GF-D8 (cell line): Measurements from ENCODE around the gene STX8.

ENCODE experiments used
- DNase-seq: peaks from one replicate; lab custom pipeline; 2025; lab: John Stamatoyannopoulos, UW

Gene STX8

DNA sequence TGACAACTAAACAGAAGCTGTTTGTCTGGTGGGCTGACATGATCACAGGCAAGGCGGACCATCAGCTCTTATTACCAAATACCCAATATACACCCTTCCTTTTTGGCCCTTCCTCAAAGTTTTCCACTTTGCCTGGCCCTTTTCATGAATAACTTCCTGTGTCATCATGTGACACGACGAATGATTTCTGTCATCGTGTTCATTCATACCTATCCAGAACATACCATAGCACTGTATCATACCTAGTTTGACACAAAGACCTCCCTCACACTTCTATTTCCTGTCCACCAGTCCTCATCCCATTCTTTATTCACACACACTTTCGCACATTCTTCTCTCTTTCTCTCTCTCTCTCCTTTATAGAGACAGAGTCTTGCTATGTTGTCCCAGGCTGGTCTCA is 131.8 kb downstream of the STX8 start:
- no peak for DNase-seq

DNA sequence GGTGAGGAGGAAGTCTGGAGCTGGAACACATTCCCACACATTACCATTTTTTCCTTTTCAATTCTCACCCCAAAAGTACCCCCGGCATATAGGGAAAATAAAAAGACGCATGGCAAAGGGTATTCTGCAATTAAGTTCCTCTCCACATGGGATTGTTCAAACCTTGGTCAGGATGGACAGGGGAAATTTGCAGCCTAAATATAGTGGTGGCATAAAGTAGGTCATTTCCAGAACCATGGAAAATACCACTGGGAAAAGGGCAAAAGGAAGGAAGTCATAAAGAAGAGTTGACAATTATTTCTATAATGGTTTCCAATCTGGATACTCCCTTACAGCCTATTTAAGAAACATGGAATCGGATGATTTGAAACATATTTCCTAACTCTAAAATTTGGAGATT is 135.8 kb downstream of the STX8 start:
- DNase-seq, result no peak

DNA sequence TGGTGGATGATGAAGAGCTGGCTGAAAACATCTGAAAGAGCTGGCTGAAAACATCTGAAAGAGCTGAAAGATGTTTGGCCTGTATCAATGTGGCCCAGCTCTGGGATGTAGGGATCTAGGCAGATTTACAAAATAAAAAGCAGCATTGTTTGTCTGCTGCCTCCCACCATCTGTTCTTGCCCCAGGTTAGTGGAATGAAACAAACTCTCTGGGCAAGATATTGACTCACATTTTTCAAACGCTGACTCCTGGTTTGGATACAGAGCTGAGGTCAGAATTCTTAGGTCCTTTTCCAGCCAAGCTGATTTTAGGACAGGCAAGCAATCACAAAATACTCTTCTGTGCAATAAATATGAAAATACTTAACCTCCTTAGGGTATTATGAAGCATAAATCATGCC is 139.0 kb downstream of the STX8 start:
- no peak for DNase-seq

DNA sequence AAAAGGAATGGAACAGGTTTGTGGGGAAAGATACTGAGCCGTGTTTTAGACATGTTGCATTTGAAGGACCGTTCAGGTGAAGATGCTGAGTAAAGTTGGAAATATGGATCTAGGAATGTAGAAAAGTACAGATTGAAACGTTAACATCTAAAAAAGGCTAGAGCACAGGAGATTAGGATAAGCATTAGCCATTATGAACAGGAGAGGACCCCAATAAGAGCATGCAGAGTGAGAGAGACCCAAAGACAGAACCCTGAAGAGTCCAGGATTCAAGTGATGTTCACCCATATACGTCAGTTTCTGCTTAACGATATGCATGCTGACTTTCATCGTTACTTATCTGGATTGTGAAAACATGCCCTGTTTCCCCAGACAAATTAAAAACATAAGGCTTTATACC is 140.5 kb downstream of the STX8 start:
- no peak for DNase-seq

DNA sequence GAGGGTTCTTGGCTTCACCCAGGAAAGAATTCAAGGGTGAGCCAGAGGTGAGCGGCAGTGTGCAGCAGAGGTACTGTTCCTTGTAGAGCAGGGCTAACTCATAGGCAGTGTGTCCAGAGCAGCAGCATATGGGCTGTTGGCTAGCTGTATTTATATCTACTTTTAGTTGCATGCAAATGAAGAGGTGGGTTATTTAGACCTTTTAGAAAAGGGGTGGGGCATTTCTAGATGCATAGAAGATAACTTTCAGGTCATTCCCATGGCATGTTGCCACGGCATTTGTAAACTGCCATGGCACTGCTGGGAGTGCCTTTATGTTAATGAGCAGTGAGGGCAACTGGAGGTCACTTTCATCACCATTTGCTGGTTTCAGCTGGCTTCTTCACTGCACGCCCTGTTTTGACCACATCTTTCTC is 141.0 kb downstream of the STX8 start:
- DNase-seq, result no peak

DNA sequence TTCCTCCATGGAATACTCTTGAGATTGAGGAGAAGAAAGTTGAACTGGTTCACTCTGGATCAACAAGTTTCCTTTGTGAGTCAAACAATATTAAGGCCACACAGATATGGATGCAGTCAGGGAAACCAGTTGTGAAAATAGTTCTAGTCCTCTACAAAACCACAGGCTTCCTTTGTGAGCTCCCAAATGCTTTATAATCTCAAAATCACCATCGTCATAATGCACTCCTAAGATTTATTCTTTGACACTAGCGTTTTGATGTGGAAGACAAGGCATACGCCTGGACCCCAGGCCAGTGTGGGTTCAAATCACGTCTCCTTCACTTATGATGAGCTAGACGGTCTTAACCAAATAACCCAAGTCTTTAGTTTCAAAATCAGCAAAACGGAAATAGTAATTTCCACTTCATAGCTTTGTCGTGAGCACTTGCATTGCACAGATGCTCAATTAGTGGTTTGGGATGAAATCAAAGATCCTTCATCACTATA is 142.6 kb downstream of the STX8 start:
- no peak for DNase-seq

DNA sequence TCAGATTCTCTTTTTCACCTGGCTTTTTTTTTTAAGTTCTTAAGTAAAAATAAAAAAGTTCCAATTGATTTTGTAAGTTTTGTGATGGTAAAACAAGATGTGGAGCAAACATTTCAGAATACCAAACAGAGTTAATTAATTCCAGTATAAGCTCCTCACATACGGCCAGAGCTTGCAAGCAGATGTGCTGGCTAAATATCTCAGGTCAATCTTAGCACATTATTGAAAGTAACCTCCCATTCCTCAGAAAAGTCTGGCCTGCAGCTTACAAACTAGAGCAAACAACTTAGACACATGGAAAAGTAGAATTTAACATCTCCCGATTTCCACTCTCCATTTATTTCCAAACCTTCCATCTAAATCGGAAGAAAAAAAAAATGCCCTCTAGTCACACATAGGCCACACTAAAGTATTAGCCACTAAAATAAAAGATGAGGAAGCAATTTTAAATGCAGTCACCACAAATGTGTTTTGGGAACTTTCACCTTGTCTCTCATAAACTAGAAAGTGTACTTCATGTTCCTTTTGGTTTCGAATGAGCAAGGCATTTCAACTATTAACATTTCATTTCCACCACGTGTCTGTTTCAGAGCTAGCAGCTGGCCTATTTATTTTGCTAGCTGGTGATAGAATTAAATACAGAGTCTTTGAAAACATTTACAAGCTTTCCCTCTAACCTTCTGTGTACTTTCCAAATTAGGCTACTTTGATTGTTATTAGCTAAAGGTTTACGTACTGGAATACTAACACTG is 143.3 kb downstream of the STX8 start:
- no peak for DNase-seq

DNA sequence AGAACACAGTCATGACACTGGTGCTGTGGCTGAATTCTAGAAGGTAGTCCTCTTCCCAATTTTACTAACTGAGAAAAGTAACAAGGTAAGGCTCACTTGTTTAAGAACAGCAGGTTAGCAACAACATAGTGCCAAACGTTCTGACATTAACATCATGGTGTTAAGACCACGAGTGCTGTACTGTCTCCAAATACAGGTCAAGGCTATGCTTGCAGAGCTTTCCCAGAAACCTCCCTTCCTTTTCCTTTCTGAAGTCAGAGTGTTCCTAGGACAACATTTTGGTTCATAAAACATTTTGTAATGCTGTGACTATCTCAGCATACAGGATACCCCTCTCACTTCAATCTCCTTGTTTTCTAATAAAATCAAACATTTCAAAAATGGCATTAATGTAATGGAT is 144.0 kb downstream of the STX8 start:
- DNase-seq, result no peak

DNA sequence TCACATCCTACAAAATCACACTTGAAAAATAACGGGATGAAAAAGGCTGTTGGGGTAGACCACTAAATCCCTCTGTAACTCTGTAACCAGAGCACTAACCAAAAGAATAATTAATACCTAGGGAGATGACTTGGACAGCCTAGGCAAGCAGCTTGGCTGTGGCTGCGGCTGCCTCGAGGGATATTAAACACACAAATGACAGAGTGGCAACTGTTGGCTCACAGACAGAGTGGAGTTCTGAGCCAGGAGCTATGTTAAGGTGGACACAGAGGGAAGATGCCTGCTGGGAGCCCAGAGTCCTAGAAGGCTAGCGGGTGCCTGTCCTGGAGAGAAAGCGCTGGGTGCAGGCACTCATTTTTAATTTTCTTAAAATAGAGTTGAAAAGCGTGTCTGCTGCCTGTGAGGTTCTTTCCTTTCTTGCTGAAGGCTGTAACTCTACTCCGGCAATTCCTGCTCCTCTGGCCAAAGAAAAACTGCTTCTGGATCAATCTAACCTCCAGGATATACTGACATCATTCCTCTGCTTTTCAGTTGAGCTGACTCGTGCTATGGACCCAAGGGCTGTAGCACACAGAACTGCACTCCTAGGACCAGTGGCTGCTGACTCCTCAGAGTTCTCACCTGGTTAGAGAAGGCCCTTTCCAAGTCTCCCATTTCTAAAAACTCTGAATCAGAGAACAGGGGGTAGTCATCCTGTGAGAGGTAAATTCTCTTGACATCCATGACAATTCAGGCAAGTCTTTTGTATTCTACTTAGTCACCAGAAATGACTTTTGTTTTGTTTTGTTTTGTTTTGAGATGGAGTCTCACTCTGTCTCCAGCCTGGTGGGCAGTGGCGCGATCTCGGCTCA is 147.9 kb downstream of the STX8 start:
- no peak for DNase-seq

DNA sequence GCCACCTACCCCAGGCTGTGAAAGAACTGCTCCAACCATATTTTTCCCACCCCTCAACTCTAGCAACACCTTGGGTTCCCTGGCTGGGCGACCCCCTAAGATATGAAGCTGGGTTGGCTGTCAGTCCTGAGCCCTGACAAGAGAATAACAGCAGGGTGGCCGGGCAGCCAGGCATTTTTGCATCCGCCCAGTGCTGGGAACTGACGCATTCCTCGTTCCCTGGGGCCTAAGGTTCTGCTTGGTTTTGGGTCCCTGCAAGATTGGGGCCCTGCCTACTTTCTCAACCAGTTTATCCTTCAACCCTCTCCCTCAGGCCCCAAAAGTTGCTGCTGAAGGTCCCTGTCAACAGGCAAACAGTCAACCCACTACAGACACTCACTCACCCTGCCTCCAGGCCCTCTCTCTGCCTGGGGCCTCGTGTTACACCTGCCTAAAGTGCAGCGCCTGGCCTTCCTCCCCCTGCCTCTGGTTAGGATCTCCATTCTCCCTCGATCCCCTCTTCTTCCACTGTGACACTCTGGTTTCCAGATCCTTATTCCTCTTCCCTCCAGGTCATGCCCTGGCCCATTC is 151.5 kb downstream of the STX8 start:
- no peak for DNase-seq

DNA sequence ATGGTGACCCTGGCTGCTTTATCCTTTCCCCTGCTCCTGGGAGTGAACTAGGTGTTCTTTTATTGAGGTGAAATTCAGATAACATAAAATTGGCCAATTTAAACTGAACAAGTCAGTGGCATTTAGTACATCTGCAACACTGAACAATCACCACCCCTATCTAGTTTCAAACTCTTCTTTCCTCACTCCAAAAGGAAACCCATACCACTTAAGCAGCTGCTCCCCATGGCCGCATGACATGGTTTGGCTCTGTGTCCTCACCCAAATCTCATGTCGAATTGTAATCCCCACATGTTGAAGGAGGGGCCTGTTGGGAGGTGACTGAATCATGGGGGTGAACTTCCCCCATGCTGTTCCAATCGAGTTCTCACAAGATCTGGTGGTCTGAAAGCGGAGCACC is 154.1 kb downstream of the STX8 start:
- no peak for DNase-seq

DNA sequence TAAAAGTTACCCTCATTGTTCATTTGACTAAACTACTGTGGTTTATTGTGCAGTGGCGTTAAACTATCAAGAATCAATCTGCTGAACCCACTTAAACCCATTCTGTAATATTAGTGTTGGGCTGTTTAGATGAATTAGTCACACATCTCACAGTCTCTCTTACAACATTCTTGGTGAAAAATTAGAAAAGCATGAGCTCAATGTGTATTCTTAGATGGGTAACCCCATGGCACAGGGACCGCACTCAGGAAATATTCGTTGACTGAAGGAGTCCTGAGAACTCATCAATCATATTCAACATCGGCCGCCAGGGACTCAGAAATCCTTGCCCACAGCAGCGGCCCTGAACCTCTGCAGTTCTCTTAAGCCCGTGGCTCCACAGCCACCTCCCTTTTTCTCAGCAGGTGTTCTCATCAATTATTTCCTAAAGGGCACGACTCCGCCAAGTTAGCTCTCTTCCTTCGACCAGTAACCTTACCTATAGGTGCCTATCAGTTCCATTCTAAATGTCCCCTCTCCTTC is 155.6 kb downstream of the STX8 start:
- DNase-seq, result no peak

DNA sequence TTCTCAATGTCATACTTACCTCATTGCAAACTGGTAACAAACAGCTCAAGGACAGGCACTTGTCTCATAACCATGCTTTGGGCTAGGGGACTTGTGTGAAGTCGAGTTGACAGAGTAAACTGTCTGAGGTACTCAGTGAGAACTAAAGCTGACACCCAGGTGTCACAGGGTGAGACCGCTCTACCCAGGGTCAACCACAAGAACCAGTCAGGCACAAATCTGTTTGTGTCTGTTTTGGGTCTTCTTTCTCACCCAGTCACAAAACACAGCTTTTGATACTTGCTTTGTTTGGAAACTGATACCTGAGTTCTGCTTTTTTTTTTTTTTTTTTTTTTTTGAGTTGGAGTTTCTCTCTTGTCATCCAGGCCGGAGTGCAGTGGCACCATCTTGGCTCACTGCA is 161.1 kb downstream of the STX8 start:
- no peak for DNase-seq

DNA sequence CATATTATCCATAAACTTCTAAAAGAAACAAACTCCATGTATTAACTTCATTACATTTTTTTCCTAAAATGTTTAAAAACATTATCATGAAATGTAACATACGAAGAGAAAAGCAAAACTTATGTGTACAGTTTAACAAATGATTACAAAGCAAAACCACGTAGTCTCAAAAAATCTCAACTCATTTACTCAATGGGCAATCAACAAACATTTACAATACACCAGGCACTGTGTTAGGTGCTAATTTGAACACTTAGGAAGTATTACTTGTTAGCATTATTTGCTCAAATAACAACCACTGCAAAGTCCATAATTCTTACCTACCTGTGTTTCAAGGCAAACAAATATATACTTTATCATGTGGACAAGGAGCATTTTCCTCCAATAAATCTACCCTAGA is 164.9 kb downstream of the STX8 start:
- no peak for DNase-seq

DNA sequence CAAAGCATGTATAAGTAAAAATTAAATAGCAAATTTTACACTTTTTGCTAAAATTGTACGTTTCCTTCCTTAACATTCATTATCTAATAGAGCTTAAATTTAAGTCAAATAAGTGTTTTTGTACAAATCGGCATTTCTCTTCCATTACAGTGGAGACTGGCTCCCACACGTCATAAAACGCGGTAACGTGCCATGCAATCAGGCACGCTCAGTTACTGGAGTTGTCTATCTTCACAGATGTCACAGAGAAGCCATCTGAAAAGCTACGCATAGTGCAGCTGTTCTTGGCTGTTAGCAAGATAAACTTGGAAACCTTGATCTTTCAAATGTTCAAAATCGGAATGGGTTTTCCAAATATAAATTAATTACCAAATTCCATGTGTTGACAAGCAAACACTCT is 165.3 kb downstream of the STX8 start:
- no peak for DNase-seq

DNA sequence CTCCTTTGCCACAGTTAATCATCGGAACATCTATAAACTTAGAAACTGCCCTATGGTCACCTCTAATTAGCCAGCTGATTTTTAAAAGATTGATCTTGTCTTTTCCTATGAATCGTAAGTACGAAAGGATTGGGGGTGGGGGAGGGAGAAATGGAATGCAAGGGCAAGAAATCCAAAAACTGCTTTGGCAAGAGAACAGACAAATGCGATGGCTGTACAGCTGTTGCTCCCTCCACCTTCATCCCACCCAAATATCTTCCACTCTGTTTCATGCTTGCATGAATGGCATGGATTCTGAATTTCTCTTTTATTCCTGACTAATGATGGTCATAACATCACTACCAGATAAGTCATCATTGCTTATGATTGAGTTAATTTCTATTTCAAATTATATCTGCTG is 165.7 kb downstream of the STX8 start:
- no peak for DNase-seq

DNA sequence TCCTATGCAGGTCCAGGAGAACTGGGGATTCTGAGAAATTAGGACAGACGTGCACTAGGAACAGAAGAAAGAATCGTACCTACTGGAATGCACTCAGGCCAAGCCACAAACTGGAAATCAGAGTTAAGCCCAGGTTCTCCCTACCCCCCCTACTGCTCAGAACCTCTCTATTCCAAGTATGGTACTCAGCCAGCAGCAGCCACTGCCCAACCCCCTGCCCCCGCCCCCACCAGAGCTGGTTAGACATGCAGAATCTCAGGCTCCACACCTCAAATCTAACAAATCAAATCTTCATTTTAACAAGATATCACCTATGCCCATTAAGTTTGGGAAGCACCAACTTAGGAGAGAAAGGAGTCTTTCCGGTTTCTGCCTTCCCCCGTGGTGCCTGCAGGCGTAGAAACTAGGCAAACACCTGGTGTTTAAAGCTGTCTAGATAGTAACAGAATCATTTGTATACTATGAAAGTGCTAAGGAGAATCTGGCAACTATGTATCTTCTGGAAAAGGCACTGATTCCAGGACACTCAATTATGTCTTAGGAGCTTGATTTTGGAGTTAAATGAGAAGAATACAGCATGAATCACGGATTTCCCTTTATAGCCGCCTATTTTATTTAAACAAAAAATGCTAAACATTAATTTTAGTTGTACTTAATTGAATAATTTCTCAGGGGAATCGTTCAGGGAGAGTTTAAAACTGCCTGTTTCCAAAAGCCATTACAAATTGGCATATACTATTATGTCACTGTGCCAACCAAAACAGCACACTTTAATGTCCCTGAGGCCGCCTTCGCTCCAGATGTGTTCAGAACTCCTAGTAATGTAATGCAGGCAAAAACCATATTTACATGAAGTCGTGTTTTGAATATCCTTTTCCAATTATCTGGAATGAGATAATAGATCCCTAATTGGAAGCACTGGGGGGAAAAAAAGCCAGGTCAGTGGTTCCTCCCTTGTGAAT is 166.5 kb downstream of the STX8 start:
- no peak for DNase-seq

DNA sequence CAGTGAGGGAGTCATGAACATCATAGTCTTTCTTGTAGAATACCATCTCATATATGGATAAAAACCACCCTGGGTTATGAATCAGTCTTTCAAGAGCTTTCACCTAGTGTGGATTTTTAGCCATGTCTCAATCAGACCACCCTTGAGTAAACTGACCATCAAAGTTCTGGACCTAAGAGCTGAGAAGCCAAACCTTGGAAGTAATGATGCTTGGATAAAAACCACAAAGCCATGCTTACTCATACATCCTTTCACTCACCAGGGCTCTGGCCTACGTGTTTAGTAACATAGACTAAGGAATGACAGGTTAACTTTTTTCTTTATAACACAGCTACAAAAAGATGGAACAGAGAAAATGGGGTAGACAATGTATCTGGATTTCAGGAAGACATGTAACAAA is 167.2 kb downstream of the STX8 start:
- DNase-seq, result no peak

DNA sequence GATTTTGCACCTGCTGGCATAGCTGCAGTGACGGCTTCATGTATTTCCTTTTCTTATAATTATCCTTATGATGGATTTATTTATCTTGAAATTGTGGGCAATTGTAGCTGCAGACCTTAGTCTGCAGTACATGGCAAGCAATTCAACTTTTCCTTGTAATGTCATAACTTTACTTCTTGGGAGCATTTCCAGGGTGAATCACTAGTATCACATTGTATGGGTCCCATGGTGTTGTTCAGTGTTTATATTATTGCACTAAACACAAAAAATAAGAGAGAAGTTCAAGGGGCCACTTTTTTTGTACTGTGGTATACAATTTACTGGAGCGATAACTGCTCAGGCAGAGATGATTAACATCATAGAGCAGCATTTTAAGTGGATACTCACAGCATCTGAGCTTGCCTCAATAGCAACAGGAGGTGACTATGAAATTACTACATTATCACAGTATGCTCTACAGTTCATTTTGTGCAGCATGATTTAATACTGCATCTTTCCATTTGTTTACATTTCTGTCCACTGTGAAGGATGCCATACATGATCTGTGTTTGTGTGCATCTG is 169.5 kb downstream of the STX8 start:
- DNase-seq, result no peak

DNA sequence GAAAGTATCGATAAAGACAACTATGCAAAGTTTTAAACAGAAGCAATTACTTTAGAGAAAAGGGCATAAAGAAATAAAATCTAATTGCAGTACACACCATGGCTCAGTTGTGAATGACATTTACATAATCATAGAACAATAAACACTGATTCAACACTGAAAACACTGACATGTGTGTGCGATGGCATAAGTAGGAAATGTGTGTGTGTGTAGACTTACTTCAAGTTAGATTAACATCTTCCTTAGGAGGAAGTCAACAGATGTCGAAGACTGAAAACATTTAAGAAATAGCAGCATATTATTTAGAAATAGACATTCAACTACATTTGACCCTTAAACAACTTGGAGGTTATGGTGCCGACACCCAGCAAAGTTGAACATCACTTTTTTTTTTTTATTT is 172.4 kb downstream of the STX8 start:
- DNase-seq, result no peak

DNA sequence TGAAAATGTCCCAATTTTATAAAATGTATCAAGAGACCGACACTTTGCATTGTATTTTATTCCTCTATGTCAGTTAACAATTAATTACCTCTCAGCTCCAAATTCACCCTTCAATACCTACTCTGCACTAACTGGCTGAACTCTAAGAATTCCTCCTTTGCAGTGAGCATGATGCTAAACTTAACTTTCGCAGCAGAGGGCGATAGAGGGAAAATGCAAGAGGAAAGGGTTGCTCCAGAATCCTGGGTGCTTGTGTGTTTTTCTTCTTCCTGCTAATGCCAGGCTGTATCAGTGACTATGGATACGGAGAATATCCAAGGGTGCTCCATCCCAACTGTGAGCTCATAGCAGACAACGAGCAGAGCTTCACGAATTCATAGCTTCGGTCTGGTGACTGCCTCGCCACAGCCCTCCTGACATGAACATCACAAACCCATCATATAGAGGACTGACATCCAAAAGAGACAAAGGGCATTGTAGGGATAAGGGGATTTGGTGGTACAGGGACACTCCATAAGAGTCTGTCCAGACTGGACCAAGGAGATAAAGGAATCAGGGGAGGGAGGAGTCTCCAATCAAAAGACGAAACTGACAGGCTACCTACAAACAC is 172.9 kb downstream of the STX8 start:
- DNase-seq, result peak; percentile 5
